Measurements from ENCODE around the gene ALKBH1. TPM values are rescaled to one million over a fixed set of nuclear protein-coding genes. Genes with fewer than 3 reads are reported as not detected.

ALKBH1 gene
- total RNA-seq, 2 donors from 2014 or later: 14.4 to 22.0 TPM

- no peak overlapping the region for H3K27ac Mint-ChIP-seq
- H3K4me1 Mint-ChIP-seq (ENCODE audit: low read depth in 2 of 2): peaks cover 4 to 5% of the 10 kb centered on the region in 2 donors
- H3K36me3 Mint-ChIP-seq: no peaks in the 10 kb centered on the region
- no peak for DNase-seq (ENCODE audit: low spot score)
- H3K27me3 Mint-ChIP-seq: no peaks in the 10 kb centered on the region
- ATAC-seq: no peak
- H3K9me3 Mint-ChIP-seq: no peaks in the 10 kb centered on the region
- H3K4me3 Mint-ChIP-seq: no peak overlapping the region
These were observed 82.5 kb downstream of the ALKBH1 start for GRCh38 chr14:77625360-77625759.

GRCh38 chr14:77623201-77623600 lies 84.6 kb downstream of the ALKBH1 start:
- DNase-seq (ENCODE audit: low spot score) (no peak), ATAC-seq (no peak)
- Mint-ChIP-seq H3K27me3 (no peaks in the 10 kb centered on the region), H3K4me1 (ENCODE audit: low read depth in 2 of 2) (peaks cover 4 to 5% of the 10 kb centered on the region in 2 donors), H3K27ac (no peak overlapping the region), H3K4me3 (no peak overlapping the region), H3K36me3 (no peaks in the 10 kb centered on the region), H3K9me3 (no peaks in the 10 kb centered on the region)

Other genes with a start within 250 kb of the ALKBH1 start
- gene AHSA1, start 249.9 kb downstream of the ALKBH1 start, total RNA-seq: 100 to 1,000 TPM; 214 to 245 TPM
- under 1 TPM; 0.14 to 0.36 TPM for gene ISM2, start 209.2 kb downstream of the ALKBH1 start, total RNA-seq
- gene SPTLC2, start 91.4 kb downstream of the ALKBH1 start, total RNA-seq: 10 to 100 TPM; 44.0 to 65.7 TPM
- gene SLIRP, start 80 bp upstream of the ALKBH1 start, total RNA-seq: 10 to 100 TPM; 77.6 to 98.3 TPM
- 100 to 1,000 TPM in 1 of 2 donors, 10 to 100 TPM in 1; 82.4 to 109 TPM for gene SNW1, start 53.1 kb upstream of the ALKBH1 start, total RNA-seq
- gene ADCK1, start 92.1 kb upstream of the ALKBH1 start, total RNA-seq: 1 to 10 TPM; 3.0 to 4.8 TPM

Measured in natural killer cell treated with Interleukin-12 subunit alpha and Interleukin-12 subunit beta and Interleukin-15 and Interleukin-18, amount 100 ng/mL, for 72 hours (primary cell).